Kidney tubule cell (primary cell): ENCODE measurements around the gene EFL1.
A peak's percentile ranks its signal among the peaks of the same experiment; 100 is the strongest.
"Not testable (repeated sequence)": the region's sequence is repeated elsewhere in the genome, so short reads cannot be mapped to it uniquely, and the experiment has no call there.

Experiments used
- DNase-seq: peaks from one replicate; pipeline ENCODE4 v3.0.0-alpha.2; 2018; ENCODE audit warnings: low spot score

EFL1 gene

DNA sequence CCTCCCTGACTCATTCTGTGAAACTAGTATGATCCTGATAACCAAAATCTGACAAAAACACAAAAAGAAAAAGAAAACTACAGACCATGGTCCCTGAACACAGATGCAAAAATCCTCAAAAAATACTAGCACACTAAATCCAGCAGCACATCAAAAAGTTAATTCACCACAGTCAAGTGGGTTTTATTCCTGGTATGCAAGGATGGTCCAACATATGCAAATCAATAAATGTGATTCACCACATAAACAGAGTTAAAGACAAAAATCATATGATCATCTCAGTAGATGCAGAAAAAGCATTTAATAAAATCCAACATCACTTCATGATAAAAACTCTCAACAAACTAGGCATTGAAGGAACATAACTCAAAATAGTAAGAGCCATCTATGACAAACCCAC lies 12.9 kb upstream of the EFL1 start:
- DNase-seq, result no peak

DNA sequence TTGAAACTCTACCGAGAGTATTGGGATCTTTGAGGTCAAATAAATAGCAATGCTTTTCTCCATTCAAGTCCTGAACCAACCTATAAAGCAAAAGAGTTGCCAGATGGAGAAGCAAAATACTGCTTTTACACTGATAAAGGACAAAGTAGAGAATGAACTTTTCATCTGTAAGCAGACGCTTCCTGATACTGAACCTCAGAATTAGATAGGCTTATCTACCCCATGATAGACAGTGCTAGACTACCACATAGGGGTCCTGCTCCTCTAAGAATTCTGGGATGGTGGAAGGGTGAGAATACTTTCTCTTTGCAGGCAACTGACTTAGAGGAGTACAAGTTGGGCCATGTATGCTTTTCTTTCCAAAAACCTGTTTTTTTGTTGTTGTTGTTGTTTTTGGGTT lies 9.6 kb upstream of the EFL1 start:
- no peak for DNase-seq

DNA sequence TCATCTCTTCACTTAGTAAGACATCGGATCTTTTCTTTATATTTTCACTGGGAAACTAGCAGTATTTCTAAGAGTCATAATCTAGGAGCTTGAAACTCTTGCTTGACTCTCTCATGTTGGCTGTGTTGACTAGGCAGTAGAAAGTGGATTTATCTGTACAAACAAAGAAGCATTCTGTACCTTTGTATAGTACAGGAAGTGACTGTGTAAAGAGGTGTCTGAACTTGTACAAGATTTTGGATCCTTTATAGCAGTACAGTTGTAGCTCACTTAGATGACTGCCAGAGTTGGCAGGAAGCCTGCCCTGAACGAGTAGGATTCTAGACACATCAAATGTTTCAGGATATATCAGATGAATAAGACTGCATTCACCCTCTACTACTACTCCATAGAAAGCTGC lies 5.9 kb upstream of the EFL1 start:
- not testable (repeated sequence) for DNase-seq

DNA sequence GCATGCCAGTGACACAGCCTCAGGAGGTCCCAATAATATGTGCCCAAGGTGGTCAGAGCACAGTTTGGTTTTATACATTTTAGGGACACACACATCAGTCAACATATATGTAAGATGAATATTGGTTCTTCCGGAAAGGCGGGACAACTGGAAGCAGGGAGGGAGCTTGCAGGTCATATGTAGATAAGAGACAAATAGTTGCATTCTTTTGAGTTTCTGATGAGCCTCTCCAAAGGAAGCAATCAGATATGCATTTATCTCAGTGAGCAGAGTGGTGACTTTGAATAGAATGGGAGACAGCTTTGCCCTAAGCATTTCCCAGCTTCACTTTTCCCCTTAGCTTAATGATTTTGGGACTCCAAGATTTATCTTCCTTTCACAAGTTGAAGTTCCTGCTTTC lies 4.6 kb upstream of the EFL1 start:
- DNase-seq, result not testable (repeated sequence)

DNA sequence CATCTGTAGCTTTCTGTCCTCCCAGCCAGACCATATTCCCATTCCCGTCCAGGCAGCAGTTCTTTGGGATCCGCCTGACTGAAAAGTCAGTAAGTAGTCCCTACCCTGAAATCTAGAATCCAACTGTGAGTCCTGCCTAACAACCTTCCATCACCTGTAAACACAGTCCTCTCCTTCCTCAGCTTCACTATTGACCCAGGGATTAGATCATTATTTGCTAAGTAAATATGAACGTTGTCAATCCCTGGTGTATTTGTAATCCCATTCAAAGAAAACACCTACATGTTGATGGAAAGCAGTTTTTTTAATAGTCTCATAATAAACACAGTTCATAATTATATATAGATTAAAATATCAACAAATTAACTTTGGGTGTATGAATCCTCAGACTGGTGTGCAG lies 816 bp upstream of the EFL1 start:
- DNase-seq, result peak; percentile 17

DNA sequence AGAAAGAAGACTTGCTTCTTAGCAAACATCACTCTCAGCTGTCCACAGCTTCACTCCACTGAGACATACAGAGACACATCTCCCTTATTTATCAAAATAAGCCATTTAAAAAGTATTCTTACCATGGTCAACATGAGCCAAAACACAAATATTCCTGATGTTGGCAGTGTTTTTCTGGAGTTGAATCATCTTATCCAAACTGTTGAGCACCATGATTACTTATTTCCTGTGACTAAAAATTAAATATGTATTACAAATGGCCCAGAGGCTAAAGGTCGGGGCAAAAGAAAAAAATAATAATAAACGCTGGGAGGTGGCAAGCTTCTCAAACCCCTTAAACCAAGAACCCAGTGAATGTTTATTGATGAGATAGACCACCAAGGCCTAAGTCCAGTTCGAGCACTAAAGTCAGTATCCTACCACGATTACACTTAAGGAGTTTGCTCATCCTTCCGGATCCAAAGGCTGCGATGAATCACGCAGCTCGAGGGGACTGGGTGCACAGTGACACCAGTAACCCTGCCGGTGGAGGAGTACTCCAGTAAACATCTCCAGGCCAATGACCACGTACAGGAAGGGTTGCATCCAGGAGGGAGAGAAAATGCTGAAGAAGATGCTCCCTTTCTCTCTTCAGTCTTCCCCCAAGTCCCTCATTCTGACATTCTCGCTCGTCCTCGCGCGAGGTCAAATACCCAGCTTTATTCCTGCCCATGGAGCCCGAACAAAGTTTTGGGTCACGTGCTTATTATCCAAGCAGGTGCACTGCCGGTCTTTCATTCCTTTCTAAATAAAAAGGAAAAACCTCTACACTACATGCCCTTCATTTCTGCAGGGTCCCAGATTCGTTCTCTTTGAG lies 740 bp downstream of the EFL1 start:
- peak; percentile 78 for DNase-seq

DNA sequence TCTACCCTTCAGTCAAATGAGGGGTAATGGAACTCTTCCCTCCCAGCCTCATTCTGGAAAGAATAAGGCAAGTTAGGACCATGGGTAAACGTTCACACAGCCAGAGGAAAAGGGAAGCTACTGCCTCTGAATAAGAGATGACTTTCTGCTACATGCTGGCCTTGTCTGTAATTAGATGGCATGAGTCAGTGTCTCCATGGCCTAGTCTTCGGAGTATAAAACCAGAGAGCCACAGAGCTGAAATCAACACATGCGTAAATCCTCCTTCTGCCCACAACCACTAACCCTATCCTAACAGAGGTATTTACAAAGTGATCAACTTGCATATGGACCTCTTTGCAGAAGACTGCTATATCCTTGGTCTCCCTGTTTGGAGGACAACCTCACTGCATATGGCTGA lies 14.3 kb downstream of the EFL1 start:
- DNase-seq, result peak; percentile 11

DNA sequence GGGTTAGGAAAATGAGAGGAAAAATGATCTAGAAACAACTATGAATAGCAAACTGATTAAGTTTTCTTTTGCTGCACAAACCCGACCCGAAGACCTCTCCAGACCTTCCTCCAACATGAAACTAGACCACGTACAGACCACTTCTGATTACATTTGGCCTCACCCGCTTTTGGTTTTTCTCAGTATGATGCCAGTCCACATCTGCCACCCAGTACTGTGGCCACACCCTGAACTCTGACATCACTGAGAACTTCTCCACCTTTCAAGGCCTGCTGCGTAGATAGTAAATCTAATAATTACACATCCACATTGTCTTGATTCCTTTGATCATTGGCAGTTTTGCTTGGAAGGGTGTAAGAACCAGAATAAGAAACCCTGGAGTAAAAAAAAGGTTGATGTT lies 16.6 kb downstream of the EFL1 start:
- DNase-seq, result not testable (repeated sequence)

DNA sequence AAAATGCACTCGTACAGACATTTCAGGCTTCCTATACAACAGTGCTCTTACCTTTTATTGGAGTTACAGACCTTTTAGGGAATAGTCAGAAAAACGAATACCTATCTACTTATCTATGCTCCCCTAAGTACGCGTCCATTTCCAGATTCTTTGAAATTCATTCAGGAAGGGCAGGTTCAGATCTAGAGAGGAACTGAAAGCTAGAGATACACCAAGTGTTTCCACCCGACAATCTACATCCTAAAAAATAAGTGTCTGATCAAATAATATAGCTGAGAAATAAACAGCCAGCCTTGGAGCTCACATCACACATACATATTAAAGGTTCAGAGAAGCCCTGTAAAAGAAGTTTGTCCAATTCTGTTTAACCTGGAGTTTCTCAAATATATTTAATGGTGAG lies 18.9 kb downstream of the EFL1 start:
- DNase-seq, result not testable (repeated sequence)

DNA sequence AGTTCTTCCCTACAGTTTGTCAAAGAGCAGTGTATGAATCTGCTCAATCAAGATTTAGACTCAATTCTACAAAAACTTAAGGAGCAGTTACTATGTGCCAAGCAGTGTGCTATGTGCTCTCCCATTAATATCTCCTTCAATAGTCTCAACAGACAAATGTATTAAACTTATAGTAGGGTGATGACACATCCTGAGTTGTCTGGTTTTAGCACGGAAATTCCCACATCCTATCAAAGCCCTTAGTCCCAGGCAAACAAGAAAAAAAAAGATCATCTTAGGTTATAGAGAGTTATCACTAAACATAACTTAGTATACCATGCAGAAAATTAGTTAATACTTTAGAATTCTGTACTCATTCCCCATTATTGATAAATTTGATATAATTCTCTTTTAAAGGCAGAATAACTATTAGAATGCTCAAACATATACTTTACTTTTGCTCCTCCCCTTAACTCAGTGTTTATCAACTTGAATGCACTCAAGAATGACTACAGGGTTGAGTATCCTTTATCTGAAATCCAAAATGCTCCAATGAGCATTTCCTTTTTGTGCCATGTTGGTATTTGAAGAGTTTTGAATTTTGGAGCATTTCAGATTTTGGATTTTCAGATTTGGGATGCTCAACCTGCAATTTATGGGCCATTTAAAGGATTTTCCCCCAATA lies 20.6 kb downstream of the EFL1 start:
- DNase-seq, result peak; percentile 41

DNA sequence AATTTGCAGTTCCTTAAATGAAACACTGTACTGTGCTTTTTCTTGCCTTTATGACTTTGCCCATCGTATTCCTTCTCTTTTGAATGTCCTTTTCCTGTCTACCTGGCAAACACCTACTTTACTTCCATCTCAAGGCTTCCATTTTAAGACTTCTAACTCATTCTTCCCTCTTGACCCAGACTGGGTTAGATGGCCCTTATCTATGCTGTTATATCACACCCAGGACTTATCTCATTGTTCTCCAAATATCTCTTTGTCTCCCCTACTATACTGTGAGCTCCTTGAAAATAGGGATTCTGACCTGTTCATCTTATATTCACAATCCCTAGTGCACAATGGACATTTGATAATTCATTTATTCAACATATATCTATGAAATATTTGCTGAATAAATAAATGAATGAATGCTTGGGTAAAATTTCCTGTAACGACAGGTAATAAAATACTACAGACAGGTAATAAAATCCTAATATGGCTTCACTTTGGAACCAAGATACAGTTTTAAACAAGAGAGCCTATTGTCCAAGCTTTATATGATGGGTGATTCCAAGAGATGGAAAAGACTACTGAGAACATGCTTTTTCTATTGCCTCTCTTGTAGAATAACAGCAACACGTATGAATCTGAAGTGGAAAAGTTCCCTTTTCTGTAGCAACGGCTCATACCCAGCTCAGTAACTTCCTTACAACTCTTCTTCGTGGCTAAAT lies 22.7 kb downstream of the EFL1 start:
- DNase-seq, result no peak

DNA sequence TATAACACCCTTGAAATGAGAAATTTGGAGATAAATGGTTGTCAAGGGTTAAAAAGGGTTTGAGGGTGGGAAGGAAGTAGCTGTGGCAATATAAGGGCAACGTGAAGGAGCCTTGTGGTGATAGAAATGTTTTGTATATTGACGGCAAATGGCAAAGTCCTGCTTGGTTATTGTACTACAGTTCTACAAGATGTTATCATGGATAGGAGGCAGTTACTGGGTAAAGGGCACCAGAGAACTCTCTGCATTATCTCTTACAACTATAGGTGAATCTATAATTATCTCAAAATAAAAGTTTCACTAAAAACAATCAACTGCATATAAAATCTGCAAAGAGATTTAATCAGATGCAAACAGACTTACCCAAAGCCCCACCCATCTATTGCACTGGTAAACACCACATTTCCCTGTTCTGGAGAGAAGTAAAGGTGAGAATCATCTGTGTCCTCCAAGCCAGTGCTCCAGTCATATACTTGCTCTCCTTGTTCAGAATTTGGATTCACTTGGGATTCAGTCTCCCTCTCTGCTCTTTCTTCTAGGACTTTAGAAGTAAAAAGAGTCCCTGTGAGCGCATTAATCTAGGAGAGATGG lies 24.5 kb downstream of the EFL1 start:
- DNase-seq, result not testable (repeated sequence)

DNA sequence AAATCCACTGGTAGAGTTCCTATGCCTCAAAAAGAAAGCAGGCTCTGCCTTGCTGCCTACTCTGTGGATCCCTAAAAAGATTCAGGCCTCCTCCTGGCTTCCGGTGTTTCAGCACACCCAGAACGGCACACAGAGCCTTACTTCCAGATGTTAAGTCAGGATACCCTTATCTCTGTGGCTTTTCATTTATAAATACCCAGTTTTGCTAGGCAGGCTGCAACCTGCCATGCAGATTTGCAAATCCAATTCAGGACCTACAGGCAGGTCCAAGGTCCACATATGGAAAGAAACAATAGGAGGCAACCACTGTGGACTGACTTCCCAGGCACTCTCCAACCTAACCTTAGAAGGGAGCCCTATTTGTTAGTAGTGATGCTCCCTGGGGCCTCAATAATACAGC lies 30.7 kb downstream of the EFL1 start:
- no peak for DNase-seq

DNA sequence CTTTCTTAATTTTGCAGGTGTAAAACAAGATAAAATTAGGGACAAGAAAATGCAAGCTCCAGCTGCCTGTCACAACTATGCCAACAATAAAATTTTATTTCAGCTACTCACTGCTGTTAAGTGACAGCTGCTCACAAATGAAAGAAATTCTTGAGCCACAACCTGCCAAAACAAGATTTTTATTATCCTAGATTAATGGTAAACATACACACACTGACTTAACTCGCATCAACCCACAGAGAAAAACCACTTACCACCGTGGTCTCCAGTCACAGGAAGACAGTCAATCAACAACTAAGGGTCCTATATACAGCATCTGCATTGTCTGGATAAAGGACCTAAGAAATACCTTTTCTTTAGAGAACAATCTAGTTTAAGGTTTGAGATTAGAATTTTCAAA lies 31.3 kb downstream of the EFL1 start:
- no peak for DNase-seq

DNA sequence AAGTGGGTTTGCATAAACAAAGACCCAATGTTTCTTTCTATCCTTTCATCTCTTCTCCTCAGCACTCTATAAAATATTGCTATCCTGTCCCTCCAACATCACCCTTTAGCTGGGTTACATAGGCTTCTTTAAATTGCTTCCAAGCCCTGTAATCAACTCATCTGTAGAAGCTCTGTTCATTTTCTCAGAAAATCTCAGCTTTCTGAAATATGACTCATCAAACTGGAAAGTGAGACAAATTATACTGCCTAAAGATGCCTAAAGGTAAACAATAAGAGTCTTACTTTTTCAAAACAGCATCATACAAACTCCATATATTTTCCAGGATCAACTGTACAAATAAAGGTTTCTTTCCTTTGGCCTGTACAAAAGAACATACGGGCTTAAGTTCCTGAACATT lies 33.8 kb downstream of the EFL1 start:
- DNase-seq, result no peak

DNA sequence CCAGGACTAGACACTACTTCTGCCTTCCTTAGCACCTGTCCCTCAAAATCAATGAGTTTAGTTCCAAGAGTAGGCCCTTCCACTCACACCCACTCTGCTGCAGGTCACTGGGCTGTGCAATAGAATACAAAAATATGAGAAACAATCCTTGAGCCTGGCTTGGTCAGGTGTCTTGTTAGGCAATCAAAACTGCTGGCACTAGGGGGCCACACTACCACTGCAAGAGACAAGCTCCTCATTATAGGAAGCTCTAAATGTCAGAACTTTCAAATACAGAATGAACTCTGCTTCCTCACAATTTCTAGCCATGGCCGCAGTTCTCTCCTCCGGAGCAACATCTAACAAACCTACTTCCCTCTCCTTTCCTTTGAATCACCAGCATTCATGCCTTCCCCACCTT lies 41.0 kb downstream of the EFL1 start:
- not testable (repeated sequence) for DNase-seq

DNA sequence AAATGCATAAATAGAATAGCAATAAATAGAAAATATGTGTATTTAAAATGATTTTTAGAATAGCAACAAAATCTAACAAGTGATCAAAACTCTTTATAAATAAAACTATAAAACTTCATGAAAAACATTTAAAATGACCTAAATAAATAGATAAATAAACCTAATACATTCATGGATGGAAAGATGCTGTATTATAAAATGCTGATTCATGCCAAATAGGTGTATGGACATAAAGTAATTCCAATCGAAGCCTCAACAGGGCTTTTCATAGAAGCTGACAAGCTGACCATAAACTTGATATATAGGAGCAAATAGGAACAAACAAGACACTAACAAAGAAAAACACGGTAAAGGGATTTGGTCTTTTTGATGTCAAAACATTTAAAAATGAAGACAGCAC lies 46.4 kb downstream of the EFL1 start:
- not testable (repeated sequence) for DNase-seq

DNA sequence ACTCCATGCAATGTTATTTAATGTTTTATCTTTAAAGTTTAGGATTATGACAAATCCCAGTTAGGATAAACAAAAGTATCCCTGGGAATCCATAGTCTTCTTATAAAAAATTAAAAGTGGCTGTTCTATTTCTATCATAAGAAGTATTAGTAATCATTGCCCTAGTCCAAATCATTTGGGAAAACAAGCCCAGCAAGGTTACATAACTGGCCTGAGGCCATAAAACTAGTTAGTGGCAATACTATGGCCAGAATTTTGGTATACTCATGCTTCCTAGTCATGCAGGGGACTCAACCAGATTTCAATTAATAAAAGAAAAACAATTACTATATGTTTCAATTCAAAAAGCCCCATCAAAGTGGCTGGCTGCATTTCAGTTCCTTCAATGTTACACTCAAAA lies 50.3 kb downstream of the EFL1 start:
- DNase-seq, result not testable (repeated sequence)

DNA sequence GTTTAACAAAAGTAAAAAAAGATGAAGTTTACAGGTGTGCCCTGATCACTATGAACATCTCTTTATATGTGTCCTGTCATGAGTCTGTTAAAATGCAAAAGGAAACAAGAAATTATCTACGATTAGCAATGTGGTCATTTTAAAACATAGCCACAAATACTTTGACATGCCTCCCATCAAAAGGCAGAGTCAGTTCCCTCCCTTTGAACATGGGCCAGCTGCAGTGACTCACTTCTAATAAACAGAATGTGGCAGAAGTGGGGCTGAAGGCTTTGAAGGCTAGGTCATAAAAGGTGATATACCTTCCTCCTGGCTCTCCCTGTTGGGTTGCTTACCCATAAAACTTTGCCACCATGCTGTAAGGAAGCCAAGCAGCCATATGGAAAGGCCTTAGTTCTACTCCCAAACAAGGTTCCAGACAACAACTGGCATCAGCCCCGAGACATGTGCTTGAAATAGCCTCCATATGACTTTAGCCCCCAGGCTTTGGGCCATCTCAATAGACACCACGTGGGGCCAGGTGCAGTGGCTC lies 52.4 kb downstream of the EFL1 start:
- not testable (repeated sequence) for DNase-seq

DNA sequence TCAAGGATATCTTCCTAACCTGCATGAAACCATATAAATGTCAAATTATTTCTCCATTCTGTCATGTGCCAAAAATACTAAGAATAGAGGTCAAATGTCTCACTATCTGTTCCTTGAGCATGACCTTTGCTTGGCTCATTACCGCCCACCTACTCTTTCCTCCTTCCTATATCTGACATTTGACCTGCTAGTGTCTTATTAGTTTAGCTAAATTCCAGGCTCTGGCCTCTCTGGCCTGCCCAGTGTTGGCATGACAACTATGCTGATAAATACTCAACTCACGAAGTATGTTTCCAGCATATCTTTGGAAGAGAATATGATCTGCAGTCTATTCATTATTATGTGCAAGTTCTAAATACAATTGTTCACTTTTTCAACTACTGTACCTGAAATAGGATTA lies 58.0 kb downstream of the EFL1 start:
- not testable (repeated sequence) for DNase-seq

DNA sequence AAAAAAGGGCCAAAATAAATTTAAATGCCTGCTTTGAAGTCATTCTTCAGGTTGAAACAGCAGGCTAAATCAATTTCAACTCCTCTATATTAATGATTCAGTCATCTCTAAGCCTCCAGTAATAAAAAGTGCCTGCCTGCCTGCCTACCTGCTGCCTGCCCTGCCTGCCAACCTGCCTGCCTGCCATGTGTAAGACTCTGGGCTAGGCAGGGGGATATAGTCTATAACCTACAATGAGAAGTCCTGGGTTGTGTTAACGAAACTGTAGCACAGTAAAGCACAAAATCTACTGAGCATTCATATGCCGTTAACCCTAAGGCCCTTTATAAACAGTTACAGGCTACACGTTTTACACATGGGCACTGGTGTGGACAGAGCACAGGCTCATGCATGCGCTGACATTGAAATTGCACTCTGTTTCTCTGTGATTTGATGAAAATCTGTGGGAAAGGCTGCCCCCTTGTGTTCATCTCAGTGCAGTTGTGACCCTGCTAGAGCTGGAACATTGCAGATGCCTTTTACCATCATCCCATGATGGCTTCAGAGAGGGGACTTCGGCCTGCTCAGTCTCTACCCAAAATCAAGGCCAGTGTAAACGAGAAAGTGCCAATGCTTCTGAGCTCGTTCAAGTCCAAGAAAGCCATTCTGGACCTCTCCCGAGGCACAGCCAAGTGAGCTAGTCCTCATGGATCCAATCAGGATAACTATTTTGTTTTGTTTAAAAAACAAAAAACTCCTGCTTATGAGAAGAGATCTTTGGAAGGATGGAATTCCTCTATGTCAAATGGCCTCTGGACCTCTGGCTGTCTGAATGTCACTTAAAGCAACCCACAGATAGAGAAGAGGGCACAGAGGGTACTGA lies 64.6 kb downstream of the EFL1 start:
- DNase-seq, result peak; percentile 67
